Measurements from ENCODE around the gene TAF8.

Gene TAF8

DNA sequence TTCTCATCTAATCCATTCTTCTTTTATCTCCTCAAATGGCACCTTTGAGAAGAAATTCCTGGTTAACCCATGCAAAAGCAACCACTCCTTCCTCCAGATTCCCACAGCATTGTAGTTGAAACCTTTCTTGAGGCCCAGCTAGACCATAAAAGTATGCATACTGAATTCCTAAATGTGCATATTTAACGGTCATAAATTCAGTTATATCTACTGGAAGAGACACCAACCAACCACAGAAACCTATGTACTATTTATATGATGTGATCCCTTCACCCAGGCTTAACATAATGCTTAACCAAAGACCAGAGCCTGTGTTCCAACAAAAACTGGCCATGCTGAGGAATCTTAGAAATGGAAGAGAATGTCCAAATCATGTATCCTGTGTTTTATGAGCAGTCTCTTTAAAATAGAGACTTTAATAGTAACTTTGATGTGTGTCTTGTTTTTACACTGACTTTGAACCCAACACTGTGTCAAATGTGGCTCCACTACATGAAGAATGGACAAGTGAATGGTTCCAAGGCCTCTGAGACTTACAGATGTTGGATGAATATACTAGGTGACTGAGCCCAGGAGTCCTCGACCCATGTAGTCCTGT lies 11.4 kb upstream of the TAF8 start:
- ATAC-seq = no peak
- TF ChIP-seq CSDC2 (CRISPR knock-in tag; IDR thresholded peaks at IDR 0.05) = no peak
- TF ChIP-seq RARB (CRISPR knock-in tag; IDR thresholded peaks at IDR 0.05) = no peak
- TF ChIP-seq, protein P1, sequence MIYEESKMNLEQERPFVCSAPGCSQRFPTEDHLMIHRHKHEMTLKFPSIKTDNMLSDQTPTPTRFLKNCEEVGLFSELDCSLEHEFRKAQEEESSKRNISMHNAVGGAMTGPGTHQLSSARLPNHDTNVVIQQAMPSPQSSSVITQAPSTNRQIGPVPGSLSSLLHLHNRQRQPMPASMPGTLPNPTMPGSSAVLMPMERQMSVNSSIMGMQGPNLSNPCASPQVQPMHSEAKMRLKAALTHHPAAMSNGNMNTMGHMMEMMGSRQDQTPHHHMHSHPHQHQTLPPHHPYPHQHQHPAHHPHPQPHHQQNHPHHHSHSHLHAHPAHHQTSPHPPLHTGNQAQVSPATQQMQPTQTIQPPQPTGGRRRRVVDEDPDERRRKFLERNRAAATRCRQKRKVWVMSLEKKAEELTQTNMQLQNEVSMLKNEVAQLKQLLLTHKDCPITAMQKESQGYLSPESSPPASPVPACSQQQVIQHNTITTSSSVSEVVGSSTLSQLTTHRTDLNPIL (CRISPR knock-in tag; IDR thresholded peaks at IDR 0.05; ENCODE audit: low read depth) = no peak
- TF ChIP-seq ESRRG (CRISPR knock-in tag; IDR thresholded peaks at IDR 0.05) = no peak
- no peak for TF ChIP-seq BACH2 (CRISPR knock-in tag; IDR thresholded peaks at IDR 0.05; ENCODE audit: borderline replicate concordance)
- TF ChIP-seq GLIS3 (CRISPR knock-in tag; IDR thresholded peaks at IDR 0.05) = no peak
- no peak for TF ChIP-seq ISL1 (CRISPR knock-in tag; IDR thresholded peaks at IDR 0.05)
- no peak for TF ChIP-seq PATZ1 (CRISPR knock-in tag; IDR thresholded peaks at IDR 0.05; ENCODE audit: borderline replicate concordance)
- TF ChIP-seq PPARA (CRISPR knock-in tag; IDR thresholded peaks at IDR 0.05; ENCODE audit: borderline replicate concordance) = no peak
- no peak for TF ChIP-seq TCF4 (CRISPR knock-in tag; IDR thresholded peaks at IDR 0.05; ENCODE audit: borderline replicate concordance)
- no peak for TF ChIP-seq SNAI2 (CRISPR knock-in tag; IDR thresholded peaks at IDR 0.05)
- no peak for TF ChIP-seq TSHZ2 (CRISPR knock-in tag; IDR thresholded peaks at IDR 0.05)
- no peak for TF ChIP-seq ZNF8 (CRISPR knock-in tag; IDR thresholded peaks at IDR 0.05)
- no peak for TF ChIP-seq ZC3H10 (CRISPR knock-in tag; IDR thresholded peaks at IDR 0.05)
- no peak for TF ChIP-seq ZNF565 (CRISPR knock-in tag; conservative IDR thresholded peaks at IDR 0.05; ENCODE audit: low read depth)
- TF ChIP-seq ZNF70 (CRISPR knock-in tag; IDR thresholded peaks at IDR 0.05) = no peak
- no peak for TF ChIP-seq OSR1 (CRISPR knock-in tag; IDR thresholded peaks at IDR 0.05)
- no peak for TF ChIP-seq POU6F1 (CRISPR knock-in tag; IDR thresholded peaks at IDR 0.05; ENCODE audit: borderline replicate concordance, low read depth)
- no peak for TF ChIP-seq TOX (CRISPR knock-in tag; IDR thresholded peaks at IDR 0.05; ENCODE audit: borderline replicate concordance)
- no peak for TF ChIP-seq ZFP30 (CRISPR knock-in tag; IDR thresholded peaks at IDR 0.05)

DNA sequence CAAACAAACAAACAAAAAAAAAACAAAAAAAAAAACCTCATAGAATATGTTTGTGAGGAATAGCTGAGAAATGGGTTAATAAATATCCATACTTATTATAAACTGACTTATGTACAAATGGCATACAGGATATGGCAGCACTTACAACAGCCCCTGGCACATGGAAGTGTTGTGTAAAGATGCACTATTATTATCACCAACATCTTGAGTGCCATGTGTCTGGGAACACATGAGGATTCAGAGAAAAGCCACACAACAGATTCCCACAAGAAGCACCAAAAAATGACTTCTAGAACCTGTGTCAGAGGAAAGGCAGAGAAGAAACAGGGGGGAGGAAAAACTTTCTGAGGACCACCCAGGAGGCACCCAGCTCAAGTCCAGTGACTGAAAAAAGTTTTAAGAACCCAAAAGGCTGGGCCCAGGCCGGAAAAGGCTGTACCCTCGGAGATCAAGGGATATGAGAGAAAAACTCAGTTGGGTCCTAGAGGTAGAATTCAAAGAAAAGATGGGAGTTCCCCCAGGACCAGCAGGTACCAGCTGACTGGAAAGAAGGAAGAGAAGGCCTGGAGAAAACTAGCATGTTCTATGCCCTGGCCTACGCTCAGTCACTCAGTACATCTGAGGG lies 9.4 kb upstream of the TAF8 start:
- TF ChIP-seq ZNF8 (CRISPR knock-in tag; IDR thresholded peaks at IDR 0.05) (no peak), ZNF70 (CRISPR knock-in tag; IDR thresholded peaks at IDR 0.05) (no peak)
- ATAC-seq = no peak

DNA sequence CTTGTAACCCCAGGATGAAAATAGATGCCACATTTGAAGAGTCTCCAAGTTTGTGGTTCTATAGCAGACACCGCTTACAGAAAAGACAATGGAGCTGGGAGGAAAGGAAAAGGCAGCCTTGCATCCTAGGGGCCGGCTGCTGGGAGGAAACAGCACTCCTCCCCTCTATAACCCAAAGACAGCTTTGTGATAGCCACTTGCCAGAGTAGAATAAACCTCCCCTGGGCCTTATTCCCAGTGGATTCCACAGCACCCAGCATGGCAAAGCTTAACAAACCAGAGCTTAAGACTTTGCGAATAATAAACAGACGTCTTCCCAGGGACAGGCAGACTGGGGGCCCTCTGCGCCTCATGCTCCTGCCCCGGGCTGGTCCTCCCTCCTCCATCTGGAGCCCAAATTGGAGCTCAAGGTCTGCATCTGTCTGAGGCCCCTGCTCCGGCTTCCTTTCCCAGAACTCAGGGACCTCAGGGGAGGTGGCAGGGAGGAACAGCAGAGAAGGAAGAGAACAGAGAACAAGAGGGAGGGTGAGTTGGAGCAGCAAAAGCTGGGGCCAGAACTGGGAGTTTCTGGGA lies 8.8 kb upstream of the TAF8 start:
- TF ChIP-seq PATZ1 (CRISPR knock-in tag; IDR thresholded peaks at IDR 0.05; ENCODE audit: borderline replicate concordance) (no peak), ZFP30 (CRISPR knock-in tag; IDR thresholded peaks at IDR 0.05) (no peak), ZNF565 (CRISPR knock-in tag; conservative IDR thresholded peaks at IDR 0.05; ENCODE audit: low read depth) (no peak), ZFP3 (CRISPR knock-in tag; IDR thresholded peaks at IDR 0.05) (no peak), TOX (CRISPR knock-in tag; IDR thresholded peaks at IDR 0.05; ENCODE audit: borderline replicate concordance) (no peak), ISL1 (CRISPR knock-in tag; IDR thresholded peaks at IDR 0.05) (no peak), ESRRG (CRISPR knock-in tag; IDR thresholded peaks at IDR 0.05) (no peak), SNAI2 (CRISPR knock-in tag; IDR thresholded peaks at IDR 0.05) (no peak), OSR1 (CRISPR knock-in tag; IDR thresholded peaks at IDR 0.05) (no peak), GLIS3 (CRISPR knock-in tag; IDR thresholded peaks at IDR 0.05) (no peak), CSDC2 (CRISPR knock-in tag; IDR thresholded peaks at IDR 0.05) (no peak)
- TF ChIP-seq, protein P2, sequence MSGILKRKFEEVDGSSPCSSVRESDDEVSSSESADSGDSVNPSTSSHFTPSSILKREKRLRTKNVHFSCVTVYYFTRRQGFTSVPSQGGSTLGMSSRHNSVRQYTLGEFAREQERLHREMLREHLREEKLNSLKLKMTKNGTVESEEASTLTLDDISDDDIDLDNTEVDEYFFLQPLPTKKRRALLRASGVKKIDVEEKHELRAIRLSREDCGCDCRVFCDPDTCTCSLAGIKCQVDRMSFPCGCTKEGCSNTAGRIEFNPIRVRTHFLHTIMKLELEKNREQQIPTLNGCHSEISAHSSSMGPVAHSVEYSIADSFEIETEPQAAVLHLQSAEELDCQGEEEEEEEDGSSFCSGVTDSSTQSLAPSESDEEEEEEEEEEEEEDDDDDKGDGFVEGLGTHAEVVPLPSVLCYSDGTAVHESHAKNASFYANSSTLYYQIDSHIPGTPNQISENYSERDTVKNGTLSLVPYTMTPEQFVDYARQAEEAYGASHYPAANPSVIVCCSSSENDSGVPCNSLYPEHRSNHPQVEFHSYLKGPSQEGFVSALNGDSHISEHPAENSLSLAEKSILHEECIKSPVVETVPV (CRISPR knock-in tag; IDR thresholded peaks at IDR 0.05) = no peak
- no peak for ATAC-seq
